ENCODE measurements around the gene C9orf153.
"Not testable (repeated sequence)": the region's sequence is repeated elsewhere in the genome, so short reads cannot be mapped to it uniquely, and the experiment has no call there.

C9orf153 gene

GRCh38 chr9:86259557-86259956 is at the start of gene C9orf153:
TSS of gene C9orf153 (minus strand) at chr9:86259657. CDS start at chr9:86229603, 30,054 bp downstream.
- peaks cover 15% of the 10 kb centered on the region for H3K36me3 ChIP-seq (ENCODE audit: insufficient read depth, low read length)

DNA sequence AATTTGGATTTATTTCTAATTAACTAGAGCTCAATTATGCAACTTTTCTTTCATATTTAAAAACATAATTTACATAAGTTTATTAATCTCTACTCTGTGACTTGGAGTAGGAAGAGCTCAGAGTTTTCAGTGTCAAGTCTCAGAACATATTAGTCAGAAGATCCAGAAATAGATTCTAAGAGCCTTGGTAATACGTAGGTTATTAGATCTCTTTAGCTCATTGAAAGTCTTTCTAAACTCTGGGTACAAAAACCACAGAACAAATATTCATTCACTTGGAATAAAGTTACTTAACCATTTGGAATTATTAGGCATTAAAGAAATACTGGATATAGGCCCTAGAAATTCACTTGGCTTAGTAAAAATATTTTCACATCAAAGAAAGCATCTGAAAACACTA is 49.2 kb upstream of the C9orf153 start:
- H3K9ac ChIP-seq (ENCODE audit: insufficient read length), result no peak overlapping the region
- H3K4me3 ChIP-seq, result no peak overlapping the region
- no peaks in the 10 kb centered on the region for H3K9me3 ChIP-seq (ENCODE audit: low read depth, low read length)
- peaks cover 65% of the 10 kb centered on the region for H3K36me3 ChIP-seq (ENCODE audit: insufficient read depth, low read length)
- no peak overlapping the region for H3K27ac ChIP-seq
- no peak for DNase-seq (ENCODE audit: low read depth, low spot score)
- TF ChIP-seq POLR2AphosphoS5 (IDR thresholded peaks at IDR 0.05; ENCODE audit: borderline replicate concordance, low read depth, low read length), result no peak
- no peak for TF ChIP-seq EZH2 (IDR thresholded peaks at IDR 0.05)
- no peak for TF ChIP-seq FOXP2 (optimal IDR thresholded peaks at IDR 0.05; ENCODE audit: control extremely low read depth, extremely low read length, insufficient read depth)

More at GRCh38 chr9:86259557-86259956, at the start of gene C9orf153:
- Histone ChIP-seq H3K27ac (no peak within 1 kb of the TSS), H3K4me3 (no peak within 1 kb of the TSS), H3K9me3 (ENCODE audit: low read depth, low read length) (no peaks in the 10 kb centered on the region), H3K9ac (ENCODE audit: insufficient read length) (no peak within 1 kb of the TSS)
- DNase-seq (ENCODE audit: low read depth, low spot score), result no peak
- TF ChIP-seq FOXP2 (optimal IDR thresholded peaks at IDR 0.05; ENCODE audit: control extremely low read depth, extremely low read length, insufficient read depth) (no peak), POLR2AphosphoS5 (IDR thresholded peaks at IDR 0.05; ENCODE audit: borderline replicate concordance, low read depth, low read length) (0 out of 2 replicates have a peak, but pooled peaks have one; percentile 23), EZH2 (IDR thresholded peaks at IDR 0.05) (no peak)

DNA sequence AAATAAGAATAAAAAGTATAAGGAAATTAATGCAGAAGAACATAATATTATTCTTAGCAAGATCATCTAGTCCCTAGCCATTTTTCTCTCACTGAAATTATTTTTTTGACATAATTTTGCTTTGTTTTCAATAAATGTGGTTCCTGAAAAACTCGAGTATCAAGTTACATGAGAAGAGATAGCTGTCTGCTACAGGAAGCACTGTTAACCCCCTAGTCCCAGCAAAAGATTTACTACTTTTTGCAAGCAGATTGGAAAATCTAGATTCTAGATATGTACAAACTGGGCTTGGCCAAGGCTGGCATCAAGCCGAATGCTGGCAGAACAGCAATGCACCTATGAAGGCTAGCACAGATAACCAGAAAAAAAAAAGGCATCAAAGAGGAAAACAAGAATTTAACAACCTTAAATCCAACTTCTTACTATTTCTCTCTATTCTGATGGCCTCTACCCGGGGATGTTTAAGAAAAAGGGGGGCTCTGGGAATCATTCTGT is 44.8 kb upstream of the C9orf153 start:
- no peaks in the 10 kb centered on the region for H3K9me3 ChIP-seq (ENCODE audit: low read depth, low read length)
- no peak overlapping the region for H3K27ac ChIP-seq
- no peak overlapping the region for H3K9ac ChIP-seq (ENCODE audit: insufficient read length)
- H3K4me3 ChIP-seq, result no peak overlapping the region
- no peak for TF ChIP-seq POLR2AphosphoS5 (IDR thresholded peaks at IDR 0.05; ENCODE audit: borderline replicate concordance, low read depth, low read length)
- TF ChIP-seq FOXP2 (optimal IDR thresholded peaks at IDR 0.05; ENCODE audit: control extremely low read depth, extremely low read length, insufficient read depth), result no peak
- TF ChIP-seq EZH2 (IDR thresholded peaks at IDR 0.05), result no peak
- H3K36me3 ChIP-seq (ENCODE audit: insufficient read depth, low read length), result peaks cover 74% of the 10 kb centered on the region
- DNase-seq (ENCODE audit: low read depth, low spot score), result no peak

DNA sequence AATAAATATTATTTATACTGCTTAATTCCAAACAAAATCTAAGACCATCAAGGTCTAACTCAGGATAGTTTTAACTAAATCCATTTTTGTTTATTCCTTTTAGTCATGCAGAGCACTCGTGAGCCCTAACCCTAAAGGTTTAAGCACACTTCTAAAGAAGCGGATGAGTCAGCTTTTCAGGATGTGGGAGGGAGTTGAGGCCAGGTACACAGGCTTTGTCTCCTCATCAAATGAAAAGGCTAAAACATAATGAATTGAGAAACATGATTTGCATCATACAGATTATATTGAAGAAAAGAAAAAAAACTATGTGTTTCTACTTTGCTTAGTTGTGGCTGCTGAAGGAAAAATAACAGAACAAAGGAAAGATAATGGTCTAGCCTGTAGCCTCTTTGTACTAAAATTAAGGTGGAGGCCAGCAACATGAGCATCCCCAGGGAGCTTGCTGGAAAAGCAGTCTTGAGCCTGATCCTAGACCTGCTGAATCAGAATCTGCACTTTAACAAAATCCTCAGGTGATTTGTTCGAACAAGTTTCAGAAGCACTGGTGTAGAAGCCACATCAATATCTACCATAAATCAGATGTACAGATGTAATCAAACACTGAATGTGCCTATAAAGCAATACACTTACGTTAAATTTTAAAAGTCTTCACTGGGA is 44.0 kb upstream of the C9orf153 start:
- H3K4me3 ChIP-seq, result no peak overlapping the region
- TF ChIP-seq POLR2AphosphoS5 (IDR thresholded peaks at IDR 0.05; ENCODE audit: borderline replicate concordance, low read depth, low read length) (no peak), EZH2 (IDR thresholded peaks at IDR 0.05) (no peak), FOXP2 (optimal IDR thresholded peaks at IDR 0.05; ENCODE audit: control extremely low read depth, extremely low read length, insufficient read depth) (no peak)
- H3K9me3 ChIP-seq (ENCODE audit: low read depth, low read length), result no peaks in the 10 kb centered on the region
- DNase-seq (ENCODE audit: low read depth, low spot score), result no peak
- H3K36me3 ChIP-seq (ENCODE audit: insufficient read depth, low read length), result peaks cover 75% of the 10 kb centered on the region
- H3K27ac ChIP-seq, result no peak overlapping the region
- H3K9ac ChIP-seq (ENCODE audit: insufficient read length), result no peak overlapping the region

- no peak overlapping the region for H3K27ac ChIP-seq
- no peak overlapping the region for H3K9ac ChIP-seq (ENCODE audit: insufficient read length)
- peaks cover 73% of the 10 kb centered on the region for H3K36me3 ChIP-seq (ENCODE audit: insufficient read depth, low read length)
Measured at GRCh38 chr9:86301686-86302085, 42.2 kb upstream of the C9orf153 start.

DNA sequence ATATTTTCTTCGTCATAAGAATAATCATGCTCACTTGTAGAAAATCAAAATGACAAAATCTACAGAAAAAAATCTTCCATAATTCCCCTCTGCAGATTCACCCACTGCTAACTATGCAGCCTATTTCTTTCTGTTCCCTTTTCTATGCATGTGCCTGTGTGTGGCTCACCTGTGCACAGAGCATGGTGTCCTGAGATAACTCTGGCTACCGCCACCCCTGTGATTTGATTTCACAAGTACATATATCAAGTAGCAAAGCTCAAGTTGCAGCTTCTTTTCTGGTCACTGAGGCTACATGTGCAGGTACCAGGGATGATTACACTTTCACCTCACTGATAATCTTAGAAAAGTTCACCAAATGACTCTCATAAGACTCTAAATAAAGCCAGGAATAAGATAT is 41.2 kb upstream of the C9orf153 start:
- Histone ChIP-seq H3K9me3 (ENCODE audit: low read depth, low read length) (no peaks in the 10 kb centered on the region), H3K9ac (ENCODE audit: insufficient read length) (no peak overlapping the region), H3K4me3 (no peak overlapping the region), H3K36me3 (ENCODE audit: insufficient read depth, low read length) (peaks cover 66% of the 10 kb centered on the region), H3K27ac (no peak overlapping the region)
- no peak for DNase-seq (ENCODE audit: low read depth, low spot score)
- TF ChIP-seq FOXP2 (optimal IDR thresholded peaks at IDR 0.05; ENCODE audit: control extremely low read depth, extremely low read length, insufficient read depth) (no peak), POLR2AphosphoS5 (IDR thresholded peaks at IDR 0.05; ENCODE audit: borderline replicate concordance, low read depth, low read length) (no peak), EZH2 (IDR thresholded peaks at IDR 0.05) (no peak)

More at GRCh38 chr9:86301686-86302085, 42.2 kb upstream of the C9orf153 start:
- no peak overlapping the region for H3K4me3 ChIP-seq
- no peaks in the 10 kb centered on the region for H3K9me3 ChIP-seq (ENCODE audit: low read depth, low read length)
- TF ChIP-seq EZH2 (IDR thresholded peaks at IDR 0.05) (no peak), POLR2AphosphoS5 (IDR thresholded peaks at IDR 0.05; ENCODE audit: borderline replicate concordance, low read depth, low read length) (no peak), FOXP2 (optimal IDR thresholded peaks at IDR 0.05; ENCODE audit: control extremely low read depth, extremely low read length, insufficient read depth) (no peak)
- DNase-seq (ENCODE audit: low read depth, low spot score), result no peak

- H3K36me3 ChIP-seq (ENCODE audit: insufficient read depth, low read length), result peaks cover 51% of the 10 kb centered on the region
- H3K9me3 ChIP-seq (ENCODE audit: low read depth, low read length), result no peaks in the 10 kb centered on the region
- H3K4me3 ChIP-seq, result no peak overlapping the region
- H3K9ac ChIP-seq (ENCODE audit: insufficient read length), result no peak overlapping the region
- no peak for DNase-seq (ENCODE audit: low read depth, low spot score)
- TF ChIP-seq FOXP2 (optimal IDR thresholded peaks at IDR 0.05; ENCODE audit: control extremely low read depth, extremely low read length, insufficient read depth), result no peak
- no peak overlapping the region for H3K27ac ChIP-seq
Measured at GRCh38 chr9:86298873-86299272, 39.4 kb upstream of the C9orf153 start.

GRCh38 chr9:86290341-86290740 is 30.9 kb upstream of the C9orf153 start:
- not testable (repeated sequence) for DNase-seq (ENCODE audit: low read depth, low spot score); H3K36me3 ChIP-seq (ENCODE audit: insufficient read depth, low read length); H3K9ac ChIP-seq (ENCODE audit: insufficient read length); H3K4me3 ChIP-seq; H3K9me3 ChIP-seq (ENCODE audit: low read depth, low read length); H3K27ac ChIP-seq
